ENCODE data around the gene GPR85. TPM values are rescaled to one million over a fixed set of nuclear protein-coding genes. Genes with fewer than 3 reads are reported as not detected.

Gene GPR85
- total RNA-seq, 3 donors from 2014 or later (not counting 1 experiment from before 2014, with no cell fraction given), result not detected

DNA sequence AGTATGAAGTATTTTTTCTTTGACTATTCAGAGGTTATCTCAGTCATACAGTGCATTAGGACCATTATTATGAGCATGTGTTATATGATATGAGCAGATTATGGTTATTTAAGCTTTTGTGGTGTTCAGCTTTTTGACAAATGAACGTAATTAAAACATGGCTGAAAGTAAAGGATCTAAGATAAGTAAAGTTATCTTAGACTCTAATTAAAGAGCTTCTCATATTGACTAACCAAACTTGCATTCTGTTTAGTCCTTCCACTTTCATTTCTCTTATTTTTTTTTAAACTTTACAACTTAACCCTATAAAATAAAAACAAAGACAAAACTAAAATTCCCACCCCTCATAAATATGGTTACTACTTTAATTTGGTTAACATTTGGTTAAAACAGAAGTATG is 6.9 kb upstream of the GPR85 start:
- intact Hi-C loops (cut with micrococcal nuclease), result no loop called here
- Mint-ChIP-seq H3K36me3 (no peaks in the 10 kb centered on the region), H3K4me1 (no peaks in the 10 kb centered on the region), H3K4me3 (no peak overlapping the region), H3K27me3 (ENCODE audit: low read depth in 2 of 2) (peaks cover 6 to 7% of the 10 kb centered on the region in 2 donors), H3K9me3 (peaks cover 2 to 5% of the 10 kb centered on the region in 2 donors), H3K27ac (no peak overlapping the region)
- TF ChIP-seq, protein P1, sequence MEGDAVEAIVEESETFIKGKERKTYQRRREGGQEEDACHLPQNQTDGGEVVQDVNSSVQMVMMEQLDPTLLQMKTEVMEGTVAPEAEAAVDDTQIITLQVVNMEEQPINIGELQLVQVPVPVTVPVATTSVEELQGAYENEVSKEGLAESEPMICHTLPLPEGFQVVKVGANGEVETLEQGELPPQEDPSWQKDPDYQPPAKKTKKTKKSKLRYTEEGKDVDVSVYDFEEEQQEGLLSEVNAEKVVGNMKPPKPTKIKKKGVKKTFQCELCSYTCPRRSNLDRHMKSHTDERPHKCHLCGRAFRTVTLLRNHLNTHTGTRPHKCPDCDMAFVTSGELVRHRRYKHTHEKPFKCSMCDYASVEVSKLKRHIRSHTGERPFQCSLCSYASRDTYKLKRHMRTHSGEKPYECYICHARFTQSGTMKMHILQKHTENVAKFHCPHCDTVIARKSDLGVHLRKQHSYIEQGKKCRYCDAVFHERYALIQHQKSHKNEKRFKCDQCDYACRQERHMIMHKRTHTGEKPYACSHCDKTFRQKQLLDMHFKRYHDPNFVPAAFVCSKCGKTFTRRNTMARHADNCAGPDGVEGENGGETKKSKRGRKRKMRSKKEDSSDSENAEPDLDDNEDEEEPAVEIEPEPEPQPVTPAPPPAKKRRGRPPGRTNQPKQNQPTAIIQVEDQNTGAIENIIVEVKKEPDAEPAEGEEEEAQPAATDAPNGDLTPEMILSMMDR (IDR thresholded peaks at IDR 0.05), result no peak
- H3K36me3 ChIP-seq (ENCODE audit: control insufficient read depth, insufficient read depth, low read length), result no peaks in the 10 kb centered on the region
- no peaks in the 10 kb centered on the region for H3K9me3 ChIP-seq (ENCODE audit: control insufficient read depth, insufficient read depth, low read length)
- no peaks in the 10 kb centered on the region for H3K4me1 ChIP-seq (ENCODE audit: control insufficient read depth, insufficient read depth, low read length)
- no peak for ATAC-seq
- WGBS (ENCODE audit: insufficient coverage), result no CpG with 5 or more reads among the region's 1 CpG
- H3K4me3 ChIP-seq (ENCODE audit: low read length), result no peak overlapping the region
- no peak for DNase-seq
- no peak overlapping the region for H3K27ac ChIP-seq (ENCODE audit: low read length)
- no peaks in the 10 kb centered on the region for H3K27me3 ChIP-seq (ENCODE audit: control insufficient read depth, insufficient read depth, low read length)

DNA sequence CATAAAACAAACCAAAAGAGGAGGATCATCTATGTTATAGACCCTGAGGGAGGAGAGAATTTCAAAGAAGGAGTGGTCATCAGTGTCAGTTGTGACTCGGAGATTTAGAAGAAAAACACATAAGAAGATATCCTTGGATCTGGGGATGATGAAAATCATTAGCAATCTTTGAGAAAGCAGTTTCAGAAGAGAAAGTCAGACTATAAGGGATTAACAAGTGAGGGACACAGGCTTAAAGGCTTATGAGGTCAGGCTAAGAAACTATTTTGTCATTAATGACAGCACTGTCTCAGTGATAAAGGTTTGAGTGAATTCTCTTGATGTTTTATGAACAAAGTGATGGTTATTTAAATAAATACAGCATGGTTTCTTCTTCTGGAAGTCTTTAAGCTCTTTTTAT is 6.1 kb upstream of the GPR85 start:
- Mint-ChIP-seq H3K27ac (no peak overlapping the region), H3K27me3 (ENCODE audit: low read depth in 2 of 2) (peaks cover 6 to 15% of the 10 kb centered on the region in 2 donors), H3K9me3 (peaks cover 2 to 5% of the 10 kb centered on the region in 2 donors), H3K36me3 (no peaks in the 10 kb centered on the region), H3K4me1 (no peaks in the 10 kb centered on the region), H3K4me3 (no peak overlapping the region)
- Histone ChIP-seq H3K4me3 (ENCODE audit: low read length) (no peak overlapping the region), H3K9me3 (ENCODE audit: control insufficient read depth, insufficient read depth, low read length) (no peaks in the 10 kb centered on the region), H3K4me1 (ENCODE audit: control insufficient read depth, insufficient read depth, low read length) (no peaks in the 10 kb centered on the region), H3K27me3 (ENCODE audit: control insufficient read depth, insufficient read depth, low read length) (no peaks in the 10 kb centered on the region), H3K36me3 (ENCODE audit: control insufficient read depth, insufficient read depth, low read length) (no peaks in the 10 kb centered on the region), H3K27ac (ENCODE audit: low read length) (no peak overlapping the region)
- intact Hi-C loops (cut with micrococcal nuclease), result no loop called here
- TF ChIP-seq, protein P1 (IDR thresholded peaks at IDR 0.05), result no peak
- WGBS (ENCODE audit: insufficient coverage), result 85% methylated on average over 1 of the region's 1 CpG
- ATAC-seq, result no peak
- no peak for DNase-seq

DNA sequence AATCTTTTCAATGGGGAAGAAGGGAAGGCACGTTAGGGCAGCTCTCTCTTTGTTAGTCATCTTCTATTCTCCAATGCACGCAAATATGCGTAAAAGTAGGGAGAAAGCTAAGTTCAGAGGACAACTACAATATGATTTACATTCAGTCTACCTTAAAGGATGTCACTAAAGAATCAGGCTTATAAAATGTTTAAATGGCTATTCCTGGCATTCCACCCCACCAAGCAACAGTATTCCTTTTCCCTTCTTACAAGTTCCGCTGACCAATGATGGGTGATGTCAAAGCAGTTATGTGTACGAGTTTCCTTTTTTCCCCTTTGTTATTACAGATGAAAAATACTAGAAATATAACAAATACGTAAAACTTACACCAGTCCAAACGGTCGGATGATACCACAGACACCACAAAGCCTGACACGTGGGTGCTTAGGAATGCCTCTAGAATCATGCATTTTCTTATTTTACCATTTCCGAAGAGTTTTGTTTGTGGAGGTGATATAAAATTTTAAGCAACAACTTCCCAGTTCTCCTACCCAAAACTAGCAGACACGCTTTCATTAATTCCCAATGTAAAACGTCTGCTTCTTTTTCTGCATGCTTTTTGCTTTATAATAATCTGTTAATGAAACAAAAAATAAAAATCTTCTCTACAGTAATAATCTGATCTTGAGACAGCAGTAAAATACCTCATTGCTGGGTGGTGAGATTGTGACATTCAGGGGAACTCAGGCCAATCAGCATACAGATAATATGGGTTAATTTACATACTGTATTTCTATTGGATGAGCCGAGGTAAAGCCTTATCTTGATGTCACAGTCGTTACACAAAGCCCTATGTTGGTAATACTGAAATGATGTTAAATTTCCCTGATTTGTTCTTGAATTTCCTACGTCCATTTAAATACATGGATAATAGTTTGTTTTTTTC is 708 bp upstream of the GPR85 start:
- TF ChIP-seq, protein P1 (IDR thresholded peaks at IDR 0.05), result no peak
- no peaks in the 10 kb centered on the region for H3K4me1 Mint-ChIP-seq
- Histone ChIP-seq H3K27me3 (ENCODE audit: control insufficient read depth, insufficient read depth, low read length) (no peaks in the 10 kb centered on the region), H3K36me3 (ENCODE audit: control insufficient read depth, insufficient read depth, low read length) (no peaks in the 10 kb centered on the region), H3K9me3 (ENCODE audit: control insufficient read depth, insufficient read depth, low read length) (no peaks in the 10 kb centered on the region), H3K4me3 (ENCODE audit: low read length) (no peak overlapping the region), H3K4me1 (ENCODE audit: control insufficient read depth, insufficient read depth, low read length) (peaks cover 2% of the 10 kb centered on the region), H3K27ac (ENCODE audit: low read length) (no peak overlapping the region)
- peaks cover 2% of the 10 kb centered on the region in 2 donors for H3K9me3 Mint-ChIP-seq
- H3K27me3 Mint-ChIP-seq (ENCODE audit: low read depth in 2 of 2), result peaks cover 27 to 40% of the 10 kb centered on the region in 2 donors
- H3K4me3 Mint-ChIP-seq, result no peak overlapping the region
- WGBS (ENCODE audit: insufficient coverage), result 45% methylated on average over 6 of the region's 15 CpGs
- no peaks in the 10 kb centered on the region for H3K36me3 Mint-ChIP-seq
- intact Hi-C loops (cut with micrococcal nuclease), result no loop called here
- H3K27ac Mint-ChIP-seq, result no peak overlapping the region
- ATAC-seq (peak in 2 of 3 donors; percentile 53 to 75), DNase-seq (no peak)
